Smooth muscle cell of the umbilical artery (primary cell): ENCODE data around the gene HS6ST1. TPM values are rescaled to one million over a fixed set of nuclear protein-coding genes. Genes with fewer than 3 reads are reported as not detected.

Experiments used
- total RNA-seq: library from RNA; depleted of rRNA; stranded (reverse); fragments of >200 nt; gene quantifications from 2 replicates; pipeline ENCODE4 v1.2.3, GENCODE V29; 2014

HS6ST1 gene
- 19.9 and 20.7 TPM in 2 replicates for total RNA-seq

GRCh38 chr2:128318776-128319464 is at the start of gene HS6ST1:
Gene HS6ST1, minus strand, starts transcription at chr2:128318868. Its CDS starts 305 bp downstream, at chr2:128318563.

Other genes with a start within 250 kb of the HS6ST1 start
- 203 and 205 TPM in 2 replicates for gene UGGT1, start 227.7 kb downstream of the HS6ST1 start, total RNA-seq